ENCODE data around the gene MRPL49.

The MRPL49 gene

DNA sequence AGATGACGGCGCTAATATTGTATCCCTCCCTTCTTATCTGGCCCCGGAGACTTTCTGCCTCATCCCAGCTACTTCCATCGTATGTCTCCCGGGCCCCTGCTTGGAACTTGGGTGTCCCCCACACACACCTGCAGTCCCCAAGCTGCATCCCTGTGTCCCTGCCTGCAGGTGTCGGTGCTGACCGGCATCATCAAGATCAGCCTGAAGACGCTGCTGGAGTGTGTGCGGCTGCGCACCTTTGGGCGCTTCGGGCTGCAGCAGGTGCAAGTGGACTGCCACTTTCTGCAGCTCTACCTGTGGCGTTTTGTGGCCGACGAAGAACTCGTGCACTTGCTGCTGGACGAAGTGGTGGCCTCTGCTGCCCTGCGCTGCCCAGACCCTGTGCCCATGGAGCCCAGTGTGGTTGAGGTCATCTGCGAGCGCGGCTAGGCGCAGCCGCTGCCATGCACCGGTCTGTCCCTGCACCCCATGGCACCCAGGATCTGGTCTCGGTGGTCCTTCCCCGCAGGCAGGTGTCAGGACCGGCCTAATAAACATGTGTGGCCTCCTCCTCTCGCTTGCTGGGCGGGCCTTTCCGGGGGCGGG lies 10.9 kb upstream of the MRPL49 start:
- no peak overlapping the region for H3K4me3 ChIP-seq (ENCODE audit: low read depth, low read length)
- H3K4me1 ChIP-seq (ENCODE audit: control insufficient read depth, insufficient read depth, low read length) = peaks cover 6% of the 10 kb centered on the region
- ChIA-PET POLR2A (interaction anchor here (0.6 to 5.0 kb wide), 22 partner anchors 8 to 808 kb away, joined by 3 to 57 read pairs (median 4); partner anchors contain the start of genes ARL2, CAPN1, CDCA5 and FAU), CTCF (interaction anchor here (0.6 to 4.8 kb wide), 21 partner anchors 7 to 332 kb away, joined by 3 to 110 read pairs (median 4); partner anchors contain the start of genes ARL2, CDC42EP2, FAU and MRPL49)
- no peaks in the 10 kb centered on the region for H3K9me3 ChIP-seq (ENCODE audit: control insufficient read depth, insufficient read depth, low read depth, low read length)
- H3K27ac ChIP-seq (ENCODE audit: extremely low read depth, low read depth, low read length) = no peak overlapping the region
- H3K36me3 ChIP-seq (ENCODE audit: control insufficient read depth in 2 of 2, insufficient read depth in 1 of 2, low read length in 2 of 2) = peaks cover 0 to 53% of the 10 kb centered on the region in 2 experiments; a peak in 1 of 3 replicates
- TF ChIP-seq, protein P1, sequence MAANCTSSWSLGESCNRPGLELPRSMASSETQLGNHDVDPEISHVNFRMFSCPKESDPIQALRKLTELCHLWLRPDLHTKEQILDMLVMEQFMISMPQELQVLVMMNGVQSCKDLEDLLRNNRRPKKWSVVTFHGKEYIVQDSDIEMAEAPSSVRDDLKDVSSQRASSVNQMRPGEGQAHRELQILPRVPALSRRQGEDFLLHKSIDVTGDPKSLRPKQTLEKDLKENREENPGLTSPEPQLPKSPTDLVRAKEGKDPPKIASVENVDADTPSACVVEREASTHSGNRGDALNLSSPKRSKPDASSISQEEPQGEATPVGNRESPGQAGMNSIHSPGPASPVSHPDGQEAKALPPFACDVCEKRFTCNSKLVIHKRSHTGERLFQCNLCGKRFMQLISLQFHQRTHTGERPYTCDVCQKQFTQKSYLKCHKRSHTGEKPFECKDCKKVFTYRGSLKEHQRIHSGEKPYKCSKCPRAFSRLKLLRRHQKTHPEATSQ (tag by site-specific recombination; IDR thresholded peaks at IDR 0.05) = no peak
- TF ChIP-seq, protein P2, sequence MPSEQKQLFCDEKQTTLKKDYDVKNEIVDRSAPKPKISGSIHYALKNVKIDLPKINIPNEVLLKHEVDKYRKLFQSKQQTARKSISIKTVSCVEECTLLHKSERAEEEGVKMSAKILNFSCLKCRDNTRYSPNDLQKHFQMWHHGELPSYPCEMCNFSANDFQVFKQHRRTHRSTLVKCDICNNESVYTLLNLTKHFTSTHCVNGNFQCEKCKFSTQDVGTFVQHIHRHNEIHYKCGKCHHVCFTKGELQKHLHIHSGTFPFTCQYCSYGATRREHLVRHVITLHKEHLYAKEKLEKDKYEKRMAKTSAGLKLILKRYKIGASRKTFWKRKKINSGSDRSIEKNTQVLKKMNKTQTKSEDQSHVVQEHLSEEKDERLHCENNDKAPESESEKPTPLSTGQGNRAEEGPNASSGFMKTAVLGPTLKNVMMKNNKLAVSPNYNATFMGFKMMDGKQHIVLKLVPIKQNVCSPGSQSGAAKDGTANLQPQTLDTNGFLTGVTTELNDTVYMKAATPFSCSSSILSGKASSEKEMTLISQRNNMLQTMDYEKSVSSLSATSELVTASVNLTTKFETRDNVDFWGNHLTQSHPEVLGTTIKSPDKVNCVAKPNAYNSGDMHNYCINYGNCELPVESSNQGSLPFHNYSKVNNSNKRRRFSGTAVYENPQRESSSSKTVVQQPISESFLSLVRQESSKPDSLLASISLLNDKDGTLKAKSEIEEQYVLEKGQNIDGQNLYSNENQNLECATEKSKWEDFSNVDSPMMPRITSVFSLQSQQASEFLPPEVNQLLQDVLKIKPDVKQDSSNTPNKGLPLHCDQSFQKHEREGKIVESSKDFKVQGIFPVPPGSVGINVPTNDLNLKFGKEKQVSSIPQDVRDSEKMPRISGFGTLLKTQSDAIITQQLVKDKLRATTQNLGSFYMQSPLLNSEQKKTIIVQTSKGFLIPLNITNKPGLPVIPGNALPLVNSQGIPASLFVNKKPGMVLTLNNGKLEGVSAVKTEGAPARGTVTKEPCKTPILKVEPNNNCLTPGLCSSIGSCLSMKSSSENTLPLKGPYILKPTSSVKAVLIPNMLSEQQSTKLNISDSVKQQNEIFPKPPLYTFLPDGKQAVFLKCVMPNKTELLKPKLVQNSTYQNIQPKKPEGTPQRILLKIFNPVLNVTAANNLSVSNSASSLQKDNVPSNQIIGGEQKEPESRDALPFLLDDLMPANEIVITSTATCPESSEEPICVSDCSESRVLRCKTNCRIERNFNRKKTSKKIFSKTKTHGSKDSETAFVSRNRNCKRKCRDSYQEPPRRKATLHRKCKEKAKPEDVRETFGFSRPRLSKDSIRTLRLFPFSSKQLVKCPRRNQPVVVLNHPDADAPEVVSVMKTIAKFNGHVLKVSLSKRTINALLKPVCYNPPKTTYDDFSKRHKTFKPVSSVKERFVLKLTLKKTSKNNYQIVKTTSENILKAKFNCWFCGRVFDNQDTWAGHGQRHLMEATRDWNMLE (tag by site-specific recombination; conservative IDR thresholded peaks at IDR 0.05; ENCODE audit: low read depth) = no peak
- TF ChIP-seq BCL11B (tag by site-specific recombination; IDR thresholded peaks at IDR 0.05; ENCODE audit: low read depth) (peak; percentile 77; the same call in 1 of the 2 replicates), ZNF335 (tag by site-specific recombination; conservative IDR thresholded peaks at IDR 0.05) (peak; percentile 81), ZNF112 (tag by site-specific recombination; IDR thresholded peaks at IDR 0.05) (no peak), ZNF311 (tag by site-specific recombination; IDR thresholded peaks at IDR 0.05; ENCODE audit: borderline replicate concordance) (no peak), SALL2 (tag by site-specific recombination; IDR thresholded peaks at IDR 0.05; ENCODE audit: borderline replicate concordance) (no peak)

DNA sequence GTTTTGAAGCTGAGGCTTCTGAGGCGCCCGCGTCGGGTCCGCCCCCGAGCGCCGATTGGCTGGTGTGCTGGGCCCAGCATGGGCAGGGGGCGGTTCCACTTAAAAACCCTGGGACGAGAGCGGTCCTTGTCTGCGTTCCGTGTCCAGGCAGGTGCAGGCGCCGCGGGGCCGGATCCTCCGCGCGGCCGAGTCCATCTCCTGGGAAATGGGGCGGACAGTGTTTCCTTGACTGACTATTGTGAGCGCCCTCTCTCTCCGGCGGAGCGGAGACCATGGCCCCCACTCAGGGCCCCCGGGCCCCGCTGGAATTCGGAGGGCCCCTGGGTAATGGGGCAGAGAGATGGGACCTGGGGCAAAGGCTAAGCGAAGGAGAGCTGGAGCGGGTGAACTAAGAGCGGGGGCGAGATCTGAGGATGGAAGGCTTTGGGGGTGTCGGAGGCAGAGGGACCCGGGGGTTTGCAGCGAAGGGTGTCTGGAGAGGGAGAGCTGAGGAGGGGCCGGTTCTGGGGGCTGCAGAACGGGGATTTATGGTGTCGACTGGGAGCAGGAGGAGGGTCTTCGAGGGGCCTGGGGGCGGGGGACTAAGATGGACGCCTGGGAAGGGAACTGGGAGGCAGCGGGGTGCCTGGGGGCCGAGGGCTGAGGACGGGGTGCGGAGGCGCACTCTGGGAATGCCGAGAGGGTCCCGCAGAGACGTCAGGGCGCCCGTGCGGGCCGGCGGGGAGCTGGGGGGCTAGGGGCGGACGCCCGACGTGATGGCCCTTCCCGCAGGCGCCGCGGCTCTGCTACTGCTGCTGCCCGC lies 10.2 kb upstream of the MRPL49 start, which contains the start of gene TM7SF2:
TM7SF2 (plus strand) TSS at position 129 of the 802 bp plus-strand sequence; CDS start at position 273, 144 bp downstream.
- CTCF ChIA-PET = interaction anchor here (0.6 to 4.8 kb wide), 19 partner anchors 9 to 264 kb away, joined by 3 to 110 read pairs (median 3); partner anchors contain the start of genes ARL2, CDC42EP2, FAU and MRPL49
- Histone ChIP-seq H3K36me3 (ENCODE audit: control insufficient read depth in 2 of 2, insufficient read depth in 1 of 2, low read length in 2 of 2) (peaks cover 0 to 55% of the 10 kb centered on the region in 2 experiments; a peak in 1 of 3 replicates), H3K27ac (ENCODE audit: extremely low read depth, low read depth, low read length) (peak within 1 kb of the TSS; percentile 72), H3K4me1 (ENCODE audit: control insufficient read depth, insufficient read depth, low read length) (peaks cover 6% of the 10 kb centered on the region), H3K4me3 (ENCODE audit: low read depth, low read length) (peak within 1 kb of the TSS; percentile 67), H3K9me3 (ENCODE audit: control insufficient read depth, insufficient read depth, low read depth, low read length) (no peaks in the 10 kb centered on the region)
- POLR2A ChIA-PET = interaction anchor here (0.6 to 5.0 kb wide), 26 partner anchors 9 to 809 kb away, joined by 3 to 57 read pairs (median 4); partner anchors contain the start of genes ARL2, CAPN1, CDCA5 and FAU
- TF ChIP-seq ZNF660 (tag by site-specific recombination; IDR thresholded peaks at IDR 0.05) (peak; percentile 56; the same call in 1 of the 2 replicates), ZXDB (tag by site-specific recombination; IDR thresholded peaks at IDR 0.05) (peak; percentile 64), ZSCAN30 (tag by site-specific recombination; IDR thresholded peaks at IDR 0.05) (peak; percentile 57; the same call in 1 of the 2 replicates), ZBTB17 (tag by site-specific recombination; IDR thresholded peaks at IDR 0.05) (peak; percentile 58; the same call in 1 of the 2 replicates), ZBTB20 (tag by site-specific recombination; IDR thresholded peaks at IDR 0.05) (peak; percentile 53), ZNF23 (tag by site-specific recombination; IDR thresholded peaks at IDR 0.05; ENCODE audit: borderline replicate concordance) (no peak), ZNF10 (tag by site-specific recombination; IDR thresholded peaks at IDR 0.05) (0 out of 2 replicates have a peak, but pooled peaks have one; percentile 44), KLF10 (tag by site-specific recombination; IDR thresholded peaks at IDR 0.05) (peak; percentile 61; the same call in 1 of the 2 replicates), ZNF843 (tag by site-specific recombination; IDR thresholded peaks at IDR 0.05) (peak; percentile 34; the same call in 1 of the 2 replicates), ZNF76 (tag by site-specific recombination; IDR thresholded peaks at IDR 0.05; ENCODE audit: borderline replicate concordance, low read depth) (peak; percentile 73), ZNF621 (tag by site-specific recombination; IDR thresholded peaks at IDR 0.05) (no peak), SP2 (tag by site-specific recombination; IDR thresholded peaks at IDR 0.05) (peak; percentile 87)
- TF ChIP-seq, protein P3, sequence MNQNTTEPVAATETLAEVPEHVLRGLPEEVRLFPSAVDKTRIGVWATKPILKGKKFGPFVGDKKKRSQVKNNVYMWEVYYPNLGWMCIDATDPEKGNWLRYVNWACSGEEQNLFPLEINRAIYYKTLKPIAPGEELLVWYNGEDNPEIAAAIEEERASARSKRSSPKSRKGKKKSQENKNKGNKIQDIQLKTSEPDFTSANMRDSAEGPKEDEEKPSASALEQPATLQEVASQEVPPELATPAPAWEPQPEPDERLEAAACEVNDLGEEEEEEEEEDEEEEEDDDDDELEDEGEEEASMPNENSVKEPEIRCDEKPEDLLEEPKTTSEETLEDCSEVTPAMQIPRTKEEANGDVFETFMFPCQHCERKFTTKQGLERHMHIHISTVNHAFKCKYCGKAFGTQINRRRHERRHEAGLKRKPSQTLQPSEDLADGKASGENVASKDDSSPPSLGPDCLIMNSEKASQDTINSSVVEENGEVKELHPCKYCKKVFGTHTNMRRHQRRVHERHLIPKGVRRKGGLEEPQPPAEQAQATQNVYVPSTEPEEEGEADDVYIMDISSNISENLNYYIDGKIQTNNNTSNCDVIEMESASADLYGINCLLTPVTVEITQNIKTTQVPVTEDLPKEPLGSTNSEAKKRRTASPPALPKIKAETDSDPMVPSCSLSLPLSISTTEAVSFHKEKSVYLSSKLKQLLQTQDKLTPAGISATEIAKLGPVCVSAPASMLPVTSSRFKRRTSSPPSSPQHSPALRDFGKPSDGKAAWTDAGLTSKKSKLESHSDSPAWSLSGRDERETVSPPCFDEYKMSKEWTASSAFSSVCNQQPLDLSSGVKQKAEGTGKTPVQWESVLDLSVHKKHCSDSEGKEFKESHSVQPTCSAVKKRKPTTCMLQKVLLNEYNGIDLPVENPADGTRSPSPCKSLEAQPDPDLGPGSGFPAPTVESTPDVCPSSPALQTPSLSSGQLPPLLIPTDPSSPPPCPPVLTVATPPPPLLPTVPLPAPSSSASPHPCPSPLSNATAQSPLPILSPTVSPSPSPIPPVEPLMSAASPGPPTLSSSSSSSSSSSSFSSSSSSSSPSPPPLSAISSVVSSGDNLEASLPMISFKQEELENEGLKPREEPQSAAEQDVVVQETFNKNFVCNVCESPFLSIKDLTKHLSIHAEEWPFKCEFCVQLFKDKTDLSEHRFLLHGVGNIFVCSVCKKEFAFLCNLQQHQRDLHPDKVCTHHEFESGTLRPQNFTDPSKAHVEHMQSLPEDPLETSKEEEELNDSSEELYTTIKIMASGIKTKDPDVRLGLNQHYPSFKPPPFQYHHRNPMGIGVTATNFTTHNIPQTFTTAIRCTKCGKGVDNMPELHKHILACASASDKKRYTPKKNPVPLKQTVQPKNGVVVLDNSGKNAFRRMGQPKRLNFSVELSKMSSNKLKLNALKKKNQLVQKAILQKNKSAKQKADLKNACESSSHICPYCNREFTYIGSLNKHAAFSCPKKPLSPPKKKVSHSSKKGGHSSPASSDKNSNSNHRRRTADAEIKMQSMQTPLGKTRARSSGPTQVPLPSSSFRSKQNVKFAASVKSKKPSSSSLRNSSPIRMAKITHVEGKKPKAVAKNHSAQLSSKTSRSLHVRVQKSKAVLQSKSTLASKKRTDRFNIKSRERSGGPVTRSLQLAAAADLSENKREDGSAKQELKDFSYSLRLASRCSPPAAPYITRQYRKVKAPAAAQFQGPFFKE (tag by site-specific recombination; IDR thresholded peaks at IDR 0.05; ENCODE audit: borderline replicate concordance) = no peak

All from HEK293 (cell line).